HUES64 (cell line): ENCODE measurements around the gene RALGPS1.

Experiments used
- H3K27ac ChIP-seq: 2 replicates; pipeline ENCODE4 v1.7.0; 2013; ENCODE audit warnings: low read depth, low read length, inconsistent platforms
- H3K27me3 ChIP-seq: 2 replicates; pipeline ENCODE4 v1.6.1; 2013; ENCODE audit warnings: mild to moderate bottlenecking, low read length; ENCODE audit not compliant: insufficient read depth
- H3K36me3 ChIP-seq: 2 replicates; pipeline ENCODE4 v1.6.1; 2013; ENCODE audit warnings: mild to moderate bottlenecking, low read length; ENCODE audit not compliant: insufficient read depth
- H3K4me1 ChIP-seq: 2 replicates; pipeline ENCODE4 v1.6.1; 2013; ENCODE audit warnings: mild to moderate bottlenecking, low read length, moderate library complexity; ENCODE audit not compliant: insufficient read depth
- H3K4me3 ChIP-seq: 2 replicates; pipeline ENCODE4 v1.5.1; 2013; ENCODE audit warnings: mild to moderate bottlenecking, low read length, moderate library complexity
- H3K9ac ChIP-seq: 2 replicates; pipeline ENCODE4 v1.6.1; 2013; ENCODE audit warnings: mild to moderate bottlenecking, low read depth, low read length
- H3K9me3 ChIP-seq: 2 replicates; pipeline ENCODE4 v1.6.1; 2013; ENCODE audit warnings: low read depth, low read length; ENCODE audit not compliant: insufficient read depth
- WGBS: fragments of 150-250, 120-280 bp; methylation state at CpG from one replicate; pipeline ENCODE4 v1.1.7; 2013; ENCODE audit warnings: missing lambda C conversion rate; 5-methylcytosine and 5-hydroxymethylcytosine counted together

RALGPS1 gene

GRCh38 chr9:127256324-127256723 is 341.7 kb downstream of the RALGPS1 start:
- 93% methylated on average over 5 of the region's 5 CpGs for WGBS
- Histone ChIP-seq H3K27ac (no peak overlapping the region), H3K4me3 (no peak overlapping the region)

GRCh38 chr9:127258606-127259471 is 344.3 kb downstream of the RALGPS1 start:
- Histone ChIP-seq H3K27ac (no peak overlapping the region), H3K36me3 (no peaks in the 10 kb centered on the region), H3K4me3 (no peak overlapping the region), H3K9me3 (no peaks in the 10 kb centered on the region), H3K27me3 (no peaks in the 10 kb centered on the region), H3K4me1 (peaks cover 15% of the 10 kb centered on the region), H3K9ac (no peak overlapping the region)
- WGBS: 93% methylated on average over 7 of the region's 7 CpGs

More at GRCh38 chr9:127256324-127256723, 341.7 kb downstream of the RALGPS1 start:
- Histone ChIP-seq H3K9ac (no peak overlapping the region), H3K27me3 (no peaks in the 10 kb centered on the region), H3K4me1 (peaks cover 27% of the 10 kb centered on the region), H3K9me3 (no peaks in the 10 kb centered on the region), H3K36me3 (no peaks in the 10 kb centered on the region)

- no peaks in the 10 kb centered on the region for H3K27me3 ChIP-seq
- H3K9ac ChIP-seq: no peak overlapping the region
- H3K27ac ChIP-seq: no peak overlapping the region
- H3K4me3 ChIP-seq: no peak overlapping the region
- H3K36me3 ChIP-seq: no peaks in the 10 kb centered on the region
- no peaks in the 10 kb centered on the region for H3K9me3 ChIP-seq
- H3K4me1 ChIP-seq: peaks cover 10% of the 10 kb centered on the region
Measured at GRCh38 chr9:127262602-127263001, 348.0 kb downstream of the RALGPS1 start.

GRCh38 chr9:127263237-127263636 is 348.7 kb downstream of the RALGPS1 start:
- H3K4me3 ChIP-seq: no peak overlapping the region
- no peak overlapping the region for H3K27ac ChIP-seq
- H3K9me3 ChIP-seq: no peaks in the 10 kb centered on the region
- peaks cover 10% of the 10 kb centered on the region for H3K4me1 ChIP-seq
- WGBS: 95% methylated on average over 9 of the region's 9 CpGs
- no peaks in the 10 kb centered on the region for H3K36me3 ChIP-seq
- no peak overlapping the region for H3K9ac ChIP-seq
- H3K27me3 ChIP-seq: no peaks in the 10 kb centered on the region

- Histone ChIP-seq H3K9me3 (no peaks in the 10 kb centered on the region), H3K36me3 (no peaks in the 10 kb centered on the region), H3K27me3 (no peaks in the 10 kb centered on the region), H3K9ac (no peak overlapping the region), H3K4me1 (peaks cover 10% of the 10 kb centered on the region), H3K4me3 (no peak overlapping the region), H3K27ac (no peak overlapping the region)
Measured at GRCh38 chr9:127263664-127264063, 349.1 kb downstream of the RALGPS1 start.

GRCh38 chr9:127264462-127265219 is 350.1 kb downstream of the RALGPS1 start, which contains the start of gene GARNL3:
TSS of gene GARNL3 (plus strand) at chr9:127264774. CDS start at chr9:127264878, 104 bp downstream.
- Histone ChIP-seq H3K27me3 (no peaks in the 10 kb centered on the region), H3K9me3 (no peaks in the 10 kb centered on the region), H3K4me3 (no peak within 1 kb of the TSS), H3K9ac (peak within 1 kb of the TSS; percentile 11; the same call in 1 of the 2 replicates), H3K27ac (no peak within 1 kb of the TSS; the same call in 1 of the 2 replicates), H3K4me1 (peaks cover 10% of the 10 kb centered on the region), H3K36me3 (no peaks in the 10 kb centered on the region)
- 69% methylated on average over 8 of the region's 8 CpGs for WGBS

GRCh38 chr9:127267793-127268525 is 353.4 kb downstream of the RALGPS1 start:
- no peaks in the 10 kb centered on the region for H3K9me3 ChIP-seq
- no peaks in the 10 kb centered on the region for H3K27me3 ChIP-seq
- H3K4me1 ChIP-seq: peaks cover 10% of the 10 kb centered on the region
- no peak overlapping the region for H3K4me3 ChIP-seq
- H3K36me3 ChIP-seq: no peaks in the 10 kb centered on the region
- H3K9ac ChIP-seq: no peak overlapping the region
- WGBS: 94% methylated on average over 5 of the region's 5 CpGs
- H3K27ac ChIP-seq: no peak overlapping the region

- Histone ChIP-seq H3K4me1 (peaks cover 6% of the 10 kb centered on the region), H3K9ac (no peak overlapping the region), H3K36me3 (no peaks in the 10 kb centered on the region), H3K4me3 (no peak overlapping the region), H3K27ac (no peak overlapping the region), H3K9me3 (no peaks in the 10 kb centered on the region), H3K27me3 (no peaks in the 10 kb centered on the region)
- 89% methylated on average over 1 of the region's 1 CpG for whole genome bisulfite sequencing
Measured at GRCh38 chr9:127269449-127269848, 354.9 kb downstream of the RALGPS1 start.
